ENCODE results near the gene SH3D21. TPM values are rescaled to one million over a fixed set of nuclear protein-coding genes. Genes with fewer than 3 reads are reported as not detected.

Gene SH3D21
- total and polyA plus RNA-seq, 10 of the 15 experiments (the other 5 are each of a cell fraction or from before 2014, with no cell fraction given) = 0.06 to 5.9 (median 2.4) TPM

- Histone ChIP-seq H3K36me3 (ENCODE audit: control insufficient read depth in 2 of 2, insufficient read depth in 2 of 2, low read length in 1 of 2) (peaks cover 27 to 45% of the 10 kb centered on the region in 2 experiments), H3K27me3 (replicated peaks in 1 of 2; ENCODE audit: control insufficient read depth in 2 of 2, insufficient read depth in 2 of 2, low read length in 1 of 2) (no peaks in the 10 kb centered on the region), H4K20me1 (ENCODE audit: control insufficient read depth, insufficient read depth) (no peaks in the 10 kb centered on the region), H3K4me3 (no peak overlapping the region), H3K4me2 (ENCODE audit: control insufficient read depth, insufficient read depth) (no peak overlapping the region), H3K79me2 (ENCODE audit: control insufficient read depth, insufficient read depth, low read length) (no peaks in the 10 kb centered on the region), H2AFZ (ENCODE audit: control insufficient read depth, low read depth, low read length) (no peak overlapping the region), H3K27ac (ENCODE audit: control insufficient read depth, insufficient read depth) (no peak overlapping the region), H3K9me3 (replicated peaks; ENCODE audit: control insufficient read depth, insufficient read depth, low read length) (no peaks in the 10 kb centered on the region), H3K9ac (ENCODE audit: control insufficient read depth, insufficient read depth, low read length) (no peak overlapping the region), H3K4me1 (ENCODE audit: control insufficient read depth, insufficient read depth, low read length) (peaks cover 16% of the 10 kb centered on the region)
- FAIRE-seq = no peak
- intact Hi-C loops (cut with micrococcal nuclease; ENCODE audit: unreplicated experiment) (no loop called here), in situ Hi-C loops (cut with MboI) (no loop called here)
- BruUV-seq (replicated peaks) = no TSS peak
- no peak for ATAC-seq
- ChIA-PET CTCF (interaction anchor here (1.2 kb wide), 1 partner anchor 78 kb away, joined by 4 read pairs; no protein-coding TSS in a partner anchor), SMC1A (ENCODE audit: uncharacterized antibody, unreplicated experiment) (interaction anchor here (1.1 to 1.5 kb wide), 2 partner anchors 13 to 151 kb away, joined by 5 to 7 read pairs; partner anchors contain the start of gene TRAPPC3), POLR2A (interaction anchor here (1.0 kb wide), 1 partner anchor 152 kb away, joined by 3 read pairs; the partner anchor contains the start of gene TRAPPC3), RAD21 (ENCODE audit: unreplicated experiment) (no interaction called here)
- DNase-seq (ENCODE audit: low read depth, low spot score) = no peak
- 100% methylated on average over 1 of the region's 1 CpG for WGBS (ENCODE audit: insufficient coverage, insufficient replicate concordance, low lambda C conversion rate, missing lambda C conversion rate)
- TF ChIP-seq BCL11A (IDR thresholded peaks at IDR 0.05; ENCODE audit: low read depth, low read length) (no peak), POLR2AphosphoS5 (IDR thresholded peaks at IDR 0.05; ENCODE audit: low read length) (no peak)
Measured at GRCh38 chr1:36301220-36301619, 4.9 kb upstream of the SH3D21 start.

- FAIRE-seq = no peak
- no peak overlapping the region for H3K27ac ChIP-seq (ENCODE audit: control insufficient read depth, insufficient read depth)
- peaks cover 23 to 37% of the 10 kb centered on the region in 2 experiments for H3K36me3 ChIP-seq (ENCODE audit: control insufficient read depth in 2 of 2, insufficient read depth in 2 of 2, low read length in 1 of 2)
- no peaks in the 10 kb centered on the region for H3K27me3 ChIP-seq (replicated peaks in 1 of 2; ENCODE audit: control insufficient read depth in 2 of 2, insufficient read depth in 2 of 2, low read length in 1 of 2)
- ChIA-PET CTCF (interaction anchor here (1.0 to 1.1 kb wide), 2 partner anchors 8 to 18 kb away, joined by 3 to 5 read pairs; no protein-coding TSS in a partner anchor), RAD21 (ENCODE audit: unreplicated experiment) (no interaction called here), SMC1A (ENCODE audit: uncharacterized antibody, unreplicated experiment) (no interaction called here), POLR2A (interaction anchor here (0.6 to 0.9 kb wide), 3 partner anchors 82 to 151 kb away, joined by 3 to 4 read pairs (median 3); no protein-coding TSS in a partner anchor)
- ATAC-seq = no peak
- no peak overlapping the region for H3K4me2 ChIP-seq (ENCODE audit: control insufficient read depth, insufficient read depth)
- H2AFZ ChIP-seq (ENCODE audit: control insufficient read depth, low read depth, low read length) = no peak overlapping the region
- H3K4me3 ChIP-seq = no peak overlapping the region
- DNase-seq (ENCODE audit: low read depth, low spot score) = no peak
- intact Hi-C loops (cut with micrococcal nuclease; ENCODE audit: unreplicated experiment) = no loop called here
- no peak overlapping the region for H3K9ac ChIP-seq (ENCODE audit: control insufficient read depth, insufficient read depth, low read length)
- peaks cover 9% of the 10 kb centered on the region for H3K79me2 ChIP-seq (ENCODE audit: control insufficient read depth, insufficient read depth, low read length)
- no TSS peak for BruUV-seq (replicated peaks)
- no peaks in the 10 kb centered on the region for H4K20me1 ChIP-seq (ENCODE audit: control insufficient read depth, insufficient read depth)
- in situ Hi-C loops (cut with MboI) = no loop called here
- H3K9me3 ChIP-seq (replicated peaks; ENCODE audit: control insufficient read depth, insufficient read depth, low read length) = no peaks in the 10 kb centered on the region
- WGBS (ENCODE audit: insufficient coverage, insufficient replicate concordance, low lambda C conversion rate, missing lambda C conversion rate) = 66% methylated on average over 5 of the region's 5 CpGs
- no peak for TF ChIP-seq STAT1 (conservative IDR thresholded peaks at IDR 0.05)
- no peak for TF ChIP-seq CBX3 (IDR thresholded peaks at IDR 0.05; ENCODE audit: borderline replicate concordance, low read depth)
- no peak for TF ChIP-seq HSF1 (IDR thresholded peaks at IDR 0.05; ENCODE audit: low read depth, low read length)
- no peak for TF ChIP-seq JUNB (IDR thresholded peaks at IDR 0.05)
- TF ChIP-seq HCFC1 (IDR thresholded peaks at IDR 0.05; ENCODE audit: low read length) = no peak
- TF ChIP-seq PAX5 (IDR thresholded peaks at IDR 0.05; ENCODE audit: borderline replicate concordance, low read depth, low read length) = no peak
- TF ChIP-seq FOS (IDR thresholded peaks at IDR 0.05; ENCODE audit: borderline replicate concordance, extremely low read depth, insufficient read length) = no peak
- no peak for TF ChIP-seq PRDM15 (CRISPR knock-in tag; IDR thresholded peaks at IDR 0.05)
- TF ChIP-seq ZBTB33 (IDR thresholded peaks at IDR 0.05) = no peak
- H3K4me1 ChIP-seq (ENCODE audit: control insufficient read depth, insufficient read depth, low read length) = peaks cover 26% of the 10 kb centered on the region
Measured at GRCh38 chr1:36303244-36303643, 2.9 kb upstream of the SH3D21 start.
